HepG2 (cell line): ENCODE data around the gene SGSM1. TPM values are rescaled to one million over a fixed set of nuclear protein-coding genes. Genes with fewer than 3 reads are reported as not detected.

Source experiments
- ATRX ChIP-seq: sonication (generic); formaldehyde crosslinking; IDR thresholded peaks from 2 replicates; pipeline ENCODE4 v1.4.0; 2020; ENCODE audit warnings: missing genetic modification reagents, borderline replicate concordance
- CEBPZ ChIP-seq: IDR thresholded peaks from 2 replicates; pipeline ENCODE4 v1.6.1; 2012; ENCODE audit warnings: low read length, improper control_type of control experiment
- GATAD1 ChIP-seq: IDR thresholded peaks from 2 replicates; pipeline ENCODE4 v1.6.1; 2016; ENCODE audit warnings: missing genetic modification reagents, missing compliant biosample characterization
- KAT2B ChIP-seq: fragments of 150-350 bp; IDR thresholded peaks from 2 replicates; pipeline ENCODE4 v1.6.1; 2014; ENCODE audit warnings: low read depth, low read length, borderline replicate concordance
- KLF11 ChIP-seq: IDR thresholded peaks from 2 replicates; pipeline ENCODE4 v1.6.1; 2016; ENCODE audit warnings: missing compliant biosample characterization
- MXD4 ChIP-seq: IDR thresholded peaks from 2 replicates; pipeline ENCODE4 v1.6.1; 2016; ENCODE audit warnings: mild to moderate bottlenecking, missing biosample characterization, missing genetic modification reagents
- SNRNP70 ChIP-seq: fragments of 200-400 bp; formaldehyde crosslinking; IDR thresholded peaks from 2 replicates; pipeline ENCODE4 v1.6.1; 2017; ENCODE audit warnings: mild to moderate bottlenecking, low read depth, low read length, moderate library complexity
- TBX2 ChIP-seq: sonication (generic); formaldehyde crosslinking; IDR thresholded peaks from 2 replicates; pipeline ENCODE4 v1.5.0; 2020; ENCODE audit warnings: missing genetic modification reagents, mild to moderate bottlenecking, borderline replicate concordance
- ZEB1 ChIP-seq: IDR thresholded peaks from 2 replicates; pipeline ENCODE4 v1.6.1; 2012; ENCODE audit warnings: mild to moderate bottlenecking, low read depth, inconsistent platforms; ENCODE audit not compliant: insufficient replicate concordance
- ZNF207 ChIP-seq: fragments of 450-650 bp; IDR thresholded peaks from 2 replicates; pipeline ENCODE4 v1.6.1; 2016; ENCODE audit warnings: antibody characterized with exemption, borderline replicate concordance
- ZNF329 ChIP-seq: sonication (generic); formaldehyde crosslinking; IDR thresholded peaks from 2 replicates; pipeline ENCODE4 v1.9.0; 2021; ENCODE audit warnings: low read depth, mild to moderate bottlenecking, missing genetic modification reagents
- ZNF496 ChIP-seq: sonication (generic); formaldehyde crosslinking; IDR thresholded peaks from 2 replicates; pipeline ENCODE4 v1.8.1; 2023; ENCODE audit warnings: mild to moderate bottlenecking, moderate library complexity, missing genetic modification reagents; ENCODE audit not compliant: insufficient replicate concordance
- ZSCAN31 ChIP-seq: sonication (generic); formaldehyde crosslinking; IDR thresholded peaks from 2 replicates; pipeline ENCODE4 v1.5.0; 2020; ENCODE audit warnings: low read depth, mild to moderate bottlenecking, missing genetic modification reagents
- polyA plus RNA-seq, 8 experiments: library from polyadenylated mRNA; depleted of rRNA in 3 of 8; stranded (reverse) in 7 of 8; unstranded in 1 of 8; fragments of >200 nt; fragmentation: Illumina TruSeq in 4 of 8; extraction: Trizol in 4 of 8; gene quantifications; 2 replicates each; pipeline versions ENCODE4 v1.2.1 to v1.2.3, GENCODE V29; 2011 to 2016; ENCODE audit warnings: low read depth in 4 of 8, missing spikeins in 1 of 8, mixed read lengths in 1 of 8; ENCODE audit not compliant: insufficient read depth in 1 of 8
- total RNA-seq, 5 experiments: library from RNA; depleted of rRNA; stranded (reverse); fragments of >200 nt; fragmentation: Illumina TruSeq; extraction: Trizol; gene quantifications; 2 replicates each; pipeline ENCODE4 v1.2.3, GENCODE V29; 2016; ENCODE audit warnings: low read depth in 1 of 5
- TF ChIP-seq, protein P1 (sequence below): sonication (generic); formaldehyde crosslinking; IDR thresholded peaks from 2 replicates; pipeline ENCODE4 v1.4.0; 2020; ENCODE audit warnings: mild to moderate bottlenecking, missing genetic modification reagents
- TF ChIP-seq, protein P2 (sequence below), 2 experiments: fragments of 450-650 bp in 1 of 2; sonication (generic) in 1 of 2; formaldehyde crosslinking in 1 of 2; IDR thresholded peaks; 2 replicates each; pipeline versions ENCODE4 v1.6.1 to v1.8.0; 2016 to 2022; ENCODE audit warnings: antibody characterized with exemption in 1 of 2, mild to moderate bottlenecking in 1 of 2, missing genetic modification reagents in 1 of 2

The SGSM1 gene
- total and polyA plus RNA-seq, 2 of the 13 experiments (the other 11 are each of a cell fraction or from before 2014, with no cell fraction given), result 0.07 TPM; not detected in 1

DNA sequence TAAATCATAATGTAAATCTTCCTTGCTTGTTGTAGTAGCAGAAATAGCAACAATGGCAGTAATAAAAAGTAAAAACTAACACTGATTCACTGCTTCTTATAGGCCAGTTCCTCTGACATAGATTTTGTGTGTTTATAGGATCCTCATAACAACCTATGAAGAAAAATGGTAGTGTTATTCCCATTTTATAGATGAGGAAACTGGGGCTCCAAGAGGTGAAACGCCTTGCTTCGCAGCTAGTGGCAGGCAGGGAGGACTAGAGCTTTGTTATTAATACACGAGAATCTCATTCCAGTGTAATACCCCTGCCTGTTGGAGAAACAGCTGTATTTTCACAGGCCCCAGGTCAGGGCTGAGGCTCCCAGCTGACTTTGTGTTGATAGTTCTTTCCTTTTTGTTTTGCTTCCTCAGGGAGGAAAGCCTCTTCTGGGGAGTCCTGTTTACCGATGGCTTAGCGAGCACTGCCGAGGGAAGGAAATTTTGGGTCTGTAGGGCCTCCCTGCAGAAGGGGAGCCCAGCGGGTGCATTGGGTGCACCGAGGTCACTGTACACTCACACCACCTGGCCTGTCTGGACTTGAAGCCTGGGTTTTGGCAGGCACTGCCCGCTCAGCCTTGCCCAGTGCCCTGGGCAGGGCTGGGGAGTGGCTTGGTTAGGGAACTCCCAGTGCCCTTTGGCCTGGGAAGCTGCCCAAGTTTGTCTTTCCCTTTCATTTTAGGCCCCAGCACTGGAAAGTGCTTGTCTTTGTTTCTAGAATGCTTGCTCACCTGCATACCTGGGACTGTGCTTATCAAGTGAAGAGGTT is 160.0 kb downstream of the SGSM1 start (continued):
- no peak for TF ChIP-seq CEBPZ
- TF ChIP-seq KLF11 (CRISPR knock-in tag), result no peak
- TF ChIP-seq ZSCAN31, result no peak
- TF ChIP-seq ZNF329 (CRISPR knock-in tag), result no peak
- TF ChIP-seq KAT2B, result no peak
- no peak for TF ChIP-seq ZEB1
- TF ChIP-seq, protein P1, sequence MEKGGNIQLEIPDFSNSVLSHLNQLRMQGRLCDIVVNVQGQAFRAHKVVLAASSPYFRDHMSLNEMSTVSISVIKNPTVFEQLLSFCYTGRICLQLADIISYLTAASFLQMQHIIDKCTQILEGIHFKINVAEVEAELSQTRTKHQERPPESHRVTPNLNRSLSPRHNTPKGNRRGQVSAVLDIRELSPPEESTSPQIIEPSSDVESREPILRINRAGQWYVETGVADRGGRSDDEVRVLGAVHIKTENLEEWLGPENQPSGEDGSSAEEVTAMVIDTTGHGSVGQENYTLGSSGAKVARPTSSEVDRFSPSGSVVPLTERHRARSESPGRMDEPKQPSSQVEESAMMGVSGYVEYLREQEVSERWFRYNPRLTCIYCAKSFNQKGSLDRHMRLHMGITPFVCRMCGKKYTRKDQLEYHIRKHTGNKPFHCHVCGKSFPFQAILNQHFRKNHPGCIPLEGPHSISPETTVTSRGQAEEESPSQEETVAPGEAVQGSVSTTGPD (CRISPR knock-in tag), result no peak
- TF ChIP-seq SNRNP70, result no peak
- TF ChIP-seq TBX2, result no peak; the same call in 1 of the 2 replicates
- no peak for TF ChIP-seq MXD4
- no peak for TF ChIP-seq ZNF496 (CRISPR knock-in tag)
- TF ChIP-seq, protein P2, sequence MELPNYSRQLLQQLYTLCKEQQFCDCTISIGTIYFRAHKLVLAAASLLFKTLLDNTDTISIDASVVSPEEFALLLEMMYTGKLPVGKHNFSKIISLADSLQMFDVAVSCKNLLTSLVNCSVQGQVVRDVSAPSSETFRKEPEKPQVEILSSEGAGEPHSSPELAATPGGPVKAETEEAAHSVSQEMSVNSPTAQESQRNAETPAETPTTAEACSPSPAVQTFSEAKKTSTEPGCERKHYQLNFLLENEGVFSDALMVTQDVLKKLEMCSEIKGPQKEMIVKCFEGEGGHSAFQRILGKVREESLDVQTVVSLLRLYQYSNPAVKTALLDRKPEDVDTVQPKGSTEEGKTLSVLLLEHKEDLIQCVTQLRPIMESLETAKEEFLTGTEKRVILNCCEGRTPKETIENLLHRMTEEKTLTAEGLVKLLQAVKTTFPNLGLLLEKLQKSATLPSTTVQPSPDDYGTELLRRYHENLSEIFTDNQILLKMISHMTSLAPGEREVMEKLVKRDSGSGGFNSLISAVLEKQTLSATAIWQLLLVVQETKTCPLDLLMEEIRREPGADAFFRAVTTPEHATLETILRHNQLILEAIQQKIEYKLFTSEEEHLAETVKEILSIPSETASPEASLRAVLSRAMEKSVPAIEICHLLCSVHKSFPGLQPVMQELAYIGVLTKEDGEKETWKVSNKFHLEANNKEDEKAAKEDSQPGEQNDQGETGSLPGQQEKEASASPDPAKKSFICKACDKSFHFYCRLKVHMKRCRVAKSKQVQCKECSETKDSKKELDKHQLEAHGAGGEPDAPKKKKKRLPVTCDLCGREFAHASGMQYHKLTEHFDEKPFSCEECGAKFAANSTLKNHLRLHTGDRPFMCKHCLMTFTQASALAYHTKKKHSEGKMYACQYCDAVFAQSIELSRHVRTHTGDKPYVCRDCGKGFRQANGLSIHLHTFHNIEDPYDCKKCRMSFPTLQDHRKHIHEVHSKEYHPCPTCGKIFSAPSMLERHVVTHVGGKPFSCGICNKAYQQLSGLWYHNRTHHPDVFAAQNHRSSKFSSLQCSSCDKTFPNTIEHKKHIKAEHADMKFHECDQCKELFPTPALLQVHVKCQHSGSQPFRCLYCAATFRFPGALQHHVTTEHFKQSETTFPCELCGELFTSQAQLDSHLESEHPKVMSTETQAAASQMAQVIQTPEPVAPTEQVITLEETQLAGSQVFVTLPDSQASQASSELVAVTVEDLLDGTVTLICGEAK (IDR thresholded peaks at IDR 0.05), result no peak
- TF ChIP-seq, protein P2 (CRISPR knock-in tag; IDR thresholded peaks at IDR 0.05), result no peak
- no peak for TF ChIP-seq GATAD1 (CRISPR knock-in tag)
- no peak for TF ChIP-seq ZNF207
- no peak for TF ChIP-seq ATRX (CRISPR knock-in tag)
